ENCODE results near the gene PEAR1. TPM values are rescaled to one million over a fixed set of nuclear protein-coding genes. Genes with fewer than 3 reads are reported as not detected.

The PEAR1 gene
- total RNA-seq, 1 experiment from 2014 or later, result 10.8 TPM

- intact Hi-C loops (cut with micrococcal nuclease), result loop anchor here (10.0 kb wide), 1 partner anchor 298 kb away; no protein-coding TSS in a partner anchor
- Histone ChIP-seq H3K27ac (ENCODE audit: low read depth, low read length) (no peak overlapping the region), H3K79me2 (ENCODE audit: insufficient read depth, low read length) (no peaks in the 10 kb centered on the region), H3K9me2 (ENCODE audit: insufficient read depth) (no peaks in the 10 kb centered on the region), H4K20me1 (ENCODE audit: insufficient read depth) (no peaks in the 10 kb centered on the region), H3K36me3 (ENCODE audit: control insufficient read depth in 1 of 2, insufficient read depth in 2 of 2, low read length in 2 of 2) (no peaks in the 10 kb centered on the region), H3K9me3 (ENCODE audit: control insufficient read depth in 1 of 2, insufficient read depth in 1 of 2, low read depth in 1 of 2, low read length in 2 of 2) (no peaks in the 10 kb centered on the region), H2AFZ (ENCODE audit: low read depth, low read length, poor library complexity, severe bottlenecking) (no peak overlapping the region), H3K9ac (ENCODE audit: low read length) (no peak overlapping the region), H3K4me3 (replicated peaks in 1 of 2; ENCODE audit: low read depth in 1 of 2, low read length in 2 of 2) (no peak overlapping the region), H3K4me1 (ENCODE audit: control insufficient read depth in 1 of 2, insufficient read depth in 2 of 2, low read length in 2 of 2) (peaks cover 35 to 56% of the 10 kb centered on the region in 2 experiments), H3K4me2 (ENCODE audit: low read length) (no peak overlapping the region), H3K27me3 (ENCODE audit: insufficient read depth, low read length) (peaks cover 20% of the 10 kb centered on the region; the same call in 1 of the 2 replicates)
- ChIA-PET POLR2A (no interaction called here), CTCF (no interaction called here), RAD21 (ENCODE audit: low non-redundant PET in 1 of 2, low total read pairs in 2 of 2, uncharacterized antibody in 2 of 2, unreplicated experiment in 2 of 2) (interaction anchor here in 1 of 2 experiments (0.6 kb wide), 1 partner anchor 30 kb away, joined by 3 read pairs; no protein-coding TSS in a partner anchor)
- ATAC-seq (no peak), DNase-seq (ENCODE audit: low read depth, low spot score) (no peak)
- BruUV-seq (replicated peaks), result no TSS peak
- TF ChIP-seq ZNF274 (IDR thresholded peaks at IDR 0.05; ENCODE audit: low read depth, low read length), result no peak
- TF ChIP-seq YY1 (IDR thresholded peaks at IDR 0.05; ENCODE audit: extremely low read depth, insufficient replicate concordance, low read depth, low read length), result no peak
- no peak for TF ChIP-seq RAD21 (IDR thresholded peaks at IDR 0.05; ENCODE audit: low read depth)
- no peak for TF ChIP-seq CBX3 (IDR thresholded peaks at IDR 0.05; ENCODE audit: low read depth)
- TF ChIP-seq MAX (IDR thresholded peaks at IDR 0.05), result no peak
- no peak for TF ChIP-seq SRF (IDR thresholded peaks at IDR 0.05; ENCODE audit: low read depth)
- TF ChIP-seq ELF1 (IDR thresholded peaks at IDR 0.05; ENCODE audit: borderline replicate concordance, low read depth), result no peak
- no peak for TF ChIP-seq SP1 (IDR thresholded peaks at IDR 0.05; ENCODE audit: low read depth)
Observed at GRCh38 chr1:156922986-156923669, 29.6 kb downstream of the PEAR1 start.
